ENCODE results near the gene NABP1.

- TF ChIP-seq EZH2 (IDR thresholded peaks at IDR 0.05; ENCODE audit: insufficient read depth, poor library complexity, severe bottlenecking) (no peak), EZH2phosphoT487 (IDR thresholded peaks at IDR 0.05; ENCODE audit: insufficient read depth, low read depth) (no peak)
These were observed 17.4 kb upstream of the NABP1 start for GRCh38 chr2:191660575-191660974.
